Caco-2 (cell line): ENCODE measurements around the gene CACNA2D1. TPM values are rescaled to one million over a fixed set of nuclear protein-coding genes. Genes with fewer than 3 reads are reported as not detected.

Experiments
- BruUV-seq: library from RNA; stranded (reverse); fragments of 400-500 nt; replicated peaks from 2 replicates; lab custom pipeline; 2021; lab: Mats Ljungman, UMichigan
- CTCF ChIA-PET: fragments of 300-600 bp; sonication (Branson Sonifier 250); formaldehyde crosslinking; loops from one replicate; lab custom pipeline; 2022; ENCODE audit warnings: antibody characterized with exemption; lab: Charles Lee
- POLR2A ChIA-PET: fragments of 300-600 bp; sonication (Branson Sonifier 250); formaldehyde crosslinking; loops from one replicate; lab custom pipeline; 2022; ENCODE audit warnings: antibody characterized with exemption; lab: Charles Lee
- DNase-seq, 2 experiments: peaks; one replicate each; pipeline versions ENCODE4 v3.0.0 to v3.0.0-alpha.2; 2020 to 2022
- H3K27me3 ChIP-seq: replicated peaks from 2 replicates; pipeline ENCODE4 v1.6.0; 2011; ENCODE audit warnings: low read length; ENCODE audit not compliant: control insufficient read depth, insufficient read depth
- H3K36me3 ChIP-seq: 2 replicates; pipeline ENCODE4 v1.5.1; 2011; ENCODE audit warnings: low read length; ENCODE audit not compliant: control insufficient read depth, insufficient read depth
- H3K4me1 ChIP-seq: fragments of 250-450 bp; sonication (Bioruptor Pico); 2 replicates; pipeline ENCODE4 v1.5.1; 2020; ENCODE audit warnings: mild to moderate bottlenecking
- H3K4me3 ChIP-seq: 2 replicates; pipeline ENCODE4 v1.5.1; 2011; ENCODE audit warnings: low read depth, mild to moderate bottlenecking, control low read depth, low read length
- H3K9me3 ChIP-seq: fragments of 250-450 bp; sonication (Bioruptor Pico); 2 replicates; pipeline ENCODE4 v1.5.1; 2020; ENCODE audit warnings: mild to moderate bottlenecking, moderate library complexity
- H3K27ac Mint-ChIP-seq: one replicate; pipeline ENCODE4 v1.8.0; 2022; ENCODE audit warnings: mixed read lengths; ENCODE audit not compliant: unreplicated experiment
- H3K27me3 Mint-ChIP-seq: one replicate; pipeline ENCODE4 v1.8.0; 2022; ENCODE audit warnings: mixed read lengths; ENCODE audit not compliant: insufficient read depth, unreplicated experiment
- H3K36me3 Mint-ChIP-seq: one replicate; pipeline ENCODE4 v1.8.0; 2022; ENCODE audit warnings: mild to moderate bottlenecking, mixed read lengths; ENCODE audit not compliant: insufficient read depth, unreplicated experiment
- H3K4me1 Mint-ChIP-seq: one replicate; pipeline ENCODE4 v1.8.0; 2022; ENCODE audit warnings: low read depth, mixed read lengths; ENCODE audit not compliant: unreplicated experiment
- H3K4me3 Mint-ChIP-seq: one replicate; pipeline ENCODE4 v1.8.0; 2022; ENCODE audit warnings: mild to moderate bottlenecking, moderate library complexity, mixed read lengths; ENCODE audit not compliant: unreplicated experiment
- H3K9me3 Mint-ChIP-seq: one replicate; pipeline ENCODE4 v1.8.0; 2022; ENCODE audit warnings: mixed read lengths; ENCODE audit not compliant: unreplicated experiment
- CTCF ChIP-seq, 2 experiments: fragments of 200-600 bp in 1 of 2; IDR thresholded peaks; 1 replicate in 1 of 2; 2 replicates in 1 of 2; pipeline versions ENCODE4 v1.5.1 to v1.8.0; 2011 to 2022; ENCODE audit warnings: antibody characterized with exemption in 1 of 2, control low read depth in 1 of 2, inconsistent platforms in 1 of 2, low read depth in 1 of 2, low read length in 1 of 2, mild to moderate bottlenecking in 1 of 2, moderate library complexity in 1 of 2; ENCODE audit not compliant: insufficient read depth in 1 of 2, severe bottlenecking in 1 of 2, unreplicated experiment in 1 of 2
- intact Hi-C: fragments of 100-400 bp; cut with micrococcal nuclease; formaldehyde crosslinking; loops from one replicate; pipeline ENCODE4 v1.10.0; 2022; ENCODE audit not compliant: unreplicated experiment
- total RNA-seq: library from RNA; stranded (reverse); gene quantifications from 2 replicates; pipeline ENCODE4 v1.2.3, GENCODE V29; 2022

The CACNA2D1 gene
- total RNA-seq, 1 experiment from 2014 or later: not detected

- H3K36me3 Mint-ChIP-seq: no peaks in the 10 kb centered on the region
- no peak overlapping the region for H3K4me3 Mint-ChIP-seq
- H3K27me3 Mint-ChIP-seq: no peaks in the 10 kb centered on the region
- no peak overlapping the region for H3K27ac Mint-ChIP-seq
- H3K9me3 Mint-ChIP-seq: no peaks in the 10 kb centered on the region
- no peak for TF ChIP-seq CTCF (IDR thresholded peaks at IDR 0.05; ENCODE audit: insufficient read depth in 1 of 2, low read depth in 1 of 2, low read length in 1 of 2, severe bottlenecking in 1 of 2, unreplicated experiment in 1 of 2)
- no peaks in the 10 kb centered on the region for H3K4me1 Mint-ChIP-seq
- no peak for DNase-seq
- Histone ChIP-seq H3K4me1 (no peaks in the 10 kb centered on the region), H3K4me3 (no peak overlapping the region), H3K9me3 (no peaks in the 10 kb centered on the region), H3K27me3 (no peaks in the 10 kb centered on the region), H3K36me3 (no peaks in the 10 kb centered on the region)
- CTCF ChIA-PET: no interaction called here
- POLR2A ChIA-PET: no interaction called here
- intact Hi-C loops: no loop called here
- no TSS peak for BruUV-seq
These were observed 33.1 kb downstream of the CACNA2D1 start for GRCh38 chr7:82410461-82410860.

- H3K36me3 Mint-ChIP-seq: no peaks in the 10 kb centered on the region
- no peak for TF ChIP-seq CTCF (IDR thresholded peaks at IDR 0.05; ENCODE audit: insufficient read depth in 1 of 2, low read depth in 1 of 2, low read length in 1 of 2, severe bottlenecking in 1 of 2, unreplicated experiment in 1 of 2)
- DNase-seq: no peak
- Histone ChIP-seq H3K4me1 (no peaks in the 10 kb centered on the region), H3K4me3 (no peak overlapping the region), H3K9me3 (no peaks in the 10 kb centered on the region), H3K27me3 (no peaks in the 10 kb centered on the region), H3K36me3 (no peaks in the 10 kb centered on the region)
- CTCF ChIA-PET: no interaction called here
- H3K9me3 Mint-ChIP-seq: no peaks in the 10 kb centered on the region
- no peaks in the 10 kb centered on the region for H3K4me1 Mint-ChIP-seq
- BruUV-seq: no TSS peak
- POLR2A ChIA-PET: no interaction called here
- no peak overlapping the region for H3K27ac Mint-ChIP-seq
- intact Hi-C loops: no loop called here
- no peak overlapping the region for H3K4me3 Mint-ChIP-seq
- no peaks in the 10 kb centered on the region for H3K27me3 Mint-ChIP-seq
These were observed 36.6 kb downstream of the CACNA2D1 start for GRCh38 chr7:82406937-82407336.

- Histone ChIP-seq H3K27me3 (no peaks in the 10 kb centered on the region), H3K36me3 (no peaks in the 10 kb centered on the region), H3K4me1 (no peaks in the 10 kb centered on the region), H3K9me3 (no peaks in the 10 kb centered on the region), H3K4me3 (no peak overlapping the region)
- H3K27ac Mint-ChIP-seq: no peak overlapping the region
- no TSS peak for BruUV-seq
- no peaks in the 10 kb centered on the region for H3K4me1 Mint-ChIP-seq
- no peak for DNase-seq
- intact Hi-C loops: no loop called here
- POLR2A ChIA-PET: no interaction called here
- CTCF ChIA-PET: no interaction called here
- no peak for TF ChIP-seq CTCF (IDR thresholded peaks at IDR 0.05; ENCODE audit: insufficient read depth in 1 of 2, low read depth in 1 of 2, low read length in 1 of 2, severe bottlenecking in 1 of 2, unreplicated experiment in 1 of 2)
- H3K4me3 Mint-ChIP-seq: no peak overlapping the region
- H3K36me3 Mint-ChIP-seq: no peaks in the 10 kb centered on the region
- H3K9me3 Mint-ChIP-seq: no peaks in the 10 kb centered on the region
- no peaks in the 10 kb centered on the region for H3K27me3 Mint-ChIP-seq
These were observed 38.3 kb downstream of the CACNA2D1 start for GRCh38 chr7:82405301-82405700.
